Stomach (tissue), 9 donors: ENCODE results near the gene NDUFA3. TPM values are rescaled to one million over a fixed set of nuclear protein-coding genes. Genes with fewer than 3 reads are reported as not detected.

ENCODE experiments used
- DNase-seq, 2 donors: peaks; one replicate each; pipeline versions ENCODE4 v3.0.0 to v3.0.0-alpha.2; 2013 to 2019
- H3K27ac ChIP-seq, 5 donors: fragments of 200-600 bp in 4 of 5; sonication (generic) in 4 of 5; one replicate each; pipeline ENCODE4 v1.5.1; 2013 to 2019; ENCODE audit warnings: mild to moderate bottlenecking in 1 of 5, moderate library complexity in 1 of 5
- H3K27me3 ChIP-seq, 3 donors: fragments of 200-600 bp; sonication (generic); one replicate each; pipeline ENCODE4 v1.5.1; 2017 to 2019; ENCODE audit warnings: mixed run types in 1 of 3
- H3K36me3 ChIP-seq, 4 donors: fragments of 200-600 bp; sonication (generic); 1 replicate in 3 of 4; 2 replicates in 1 of 4; pipeline ENCODE4 v1.5.1; 2016 to 2019
- H3K4me1 ChIP-seq, 4 donors: fragments of 200-600 bp; sonication (generic); one replicate each; pipeline ENCODE4 v1.5.1; 2016 to 2019
- H3K4me3 ChIP-seq, 4 donors: fragments of 200-600 bp; sonication (generic) in 3 of 4; one replicate each; pipeline ENCODE4 v1.5.1; 2016 to 2019; ENCODE audit warnings: mild to moderate bottlenecking in 1 of 4
- H3K9me3 ChIP-seq, 4 donors: fragments of 200-600 bp; sonication (generic); one replicate each; pipeline ENCODE4 v1.5.1; 2016 to 2019
- CTCF ChIP-seq, 7 experiments: fragments of 450-650 bp in 4 of 7; fragments of 200-600 bp in 3 of 7; sonication (generic) in 3 of 7; IDR thresholded peaks; one replicate each; pipeline ENCODE4 v1.5.1; 2016 to 2019; ENCODE audit warnings: antibody characterized with exemption in 7 of 7, control low read depth in 2 of 7, mild to moderate bottlenecking in 1 of 7
- EP300 ChIP-seq: sonication (generic); formaldehyde crosslinking; IDR thresholded peaks from one replicate; pipeline ENCODE4 v1.6.1; 2017; ENCODE audit warnings: antibody characterized with exemption
- POLR2A ChIP-seq, 4 donors: fragments of 450-650 bp; IDR thresholded peaks; one replicate each; pipeline ENCODE4 v1.6.1; 2016; ENCODE audit warnings: antibody characterized with exemption in 4 of 4, control low read depth in 2 of 4, mild to moderate bottlenecking in 1 of 4, moderate library complexity in 1 of 4
- POLR2AphosphoS5 ChIP-seq, 3 donors: sonication (generic); formaldehyde crosslinking; IDR thresholded peaks; one replicate each; pipeline ENCODE4 v1.6.1; 2016; ENCODE audit warnings: antibody characterized with exemption in 3 of 3
- WGBS, 5 donors: extraction: QIAGEN DNeasy Blood & Tissue Kit in 3 of 5; methylation state at CpG; one replicate each; pipeline versions ENCODE4 v1.1.5 to v1.1.7; 2013 to 2018; 5-methylcytosine and 5-hydroxymethylcytosine counted together
- intact Hi-C: fragments of 100-400 bp; cut with DNase I; formaldehyde crosslinking; loops from one replicate; pipeline ENCODE4 v1.15.1; 2023; ENCODE audit warnings: low total_unique reads
- polyA plus RNA-seq, 3 donors: library from polyadenylated mRNA; stranded (reverse); fragments of 200-250 nt; gene quantifications; one replicate each; pipeline ENCODE4 v1.2.3, GENCODE V29; 2013
- total RNA-seq, 5 donors: library from RNA; depleted of rRNA; stranded (reverse); fragments of >200 nt; gene quantifications; one replicate each; pipeline versions ENCODE4 v1.1.0 to v1.2.3, GENCODE V29; 2014 to 2016
- donor health status: healthy with polysubstance abuse.
- donor health status: Bipolar disorder and iron deficiency.
- donor health status: healthy.

NDUFA3 gene
- total and polyA plus RNA-seq, 8 donors, result 7.0 to 401 (median 253) TPM; not detected in 1

GRCh38 chr19:54133312-54133956 lies 30.8 kb downstream of the NDUFA3 start:
- Histone ChIP-seq H3K4me1 (peaks cover 1 to 18% (median 16%) of the 10 kb centered on the region in 4 donors), H3K36me3 (peaks cover 29 to 49% (median 43%) of the 10 kb centered on the region in 4 donors), H3K9me3 (no peaks in the 10 kb centered on the region), H3K27ac (no peak overlapping the region), H3K4me3 (no peak overlapping the region), H3K27me3 (no peaks in the 10 kb centered on the region)
- TF ChIP-seq CTCF (IDR thresholded peaks at IDR 0.05), result no peak
- no peak for TF ChIP-seq POLR2AphosphoS5 (IDR thresholded peaks at IDR 0.05)
- TF ChIP-seq POLR2A (IDR thresholded peaks at IDR 0.05), result no peak
- TF ChIP-seq EP300, result no peak
- DNase-seq, result peak in 1 of 2 donors; percentile 85
- 74 to 84% (median 81%) methylated on average over 8 to 10 of the region's 10 CpGs for WGBS, 5 donors
- intact Hi-C loops, result no loop called here

GRCh38 chr19:54133957-54134590 lies 31.4 kb downstream of the NDUFA3 start:
- no peak for DNase-seq
- 51 to 67% (median 58%) methylated on average over 2 of the region's 2 CpGs for WGBS, 5 donors
- Histone ChIP-seq H3K4me3 (no peak overlapping the region), H3K36me3 (peaks cover 22 to 43% (median 36%) of the 10 kb centered on the region in 4 donors), H3K9me3 (no peaks in the 10 kb centered on the region), H3K27ac (no peak overlapping the region), H3K27me3 (no peaks in the 10 kb centered on the region), H3K4me1 (peaks cover 7 to 25% (median 22%) of the 10 kb centered on the region in 4 donors)
- intact Hi-C loops, result no loop called here
- TF ChIP-seq CTCF (IDR thresholded peaks at IDR 0.05) (no peak), POLR2A (IDR thresholded peaks at IDR 0.05) (no peak), EP300 (no peak), POLR2AphosphoS5 (IDR thresholded peaks at IDR 0.05) (no peak)

GRCh38 chr19:54136086-54136863 lies 33.6 kb downstream of the NDUFA3 start:
- Histone ChIP-seq H3K27ac (peak overlapping the region; percentile 22 to 78 (median 69)), H3K36me3 (peaks cover 6 to 39% (median 29%) of the 10 kb centered on the region in 4 donors), H3K4me3 (peak overlapping the region; percentile 46 to 67 (median 54)), H3K9me3 (no peaks in the 10 kb centered on the region), H3K27me3 (no peaks in the 10 kb centered on the region), H3K4me1 (peaks cover 17 to 46% (median 44%) of the 10 kb centered on the region in 4 donors)
- DNase-seq, result peak in 1 of 2 donors; percentile 27
- intact Hi-C loops, result no loop called here
- 3 to 8% (median 4%) methylated on average over 30 of the region's 30 CpGs for WGBS, 5 donors
- TF ChIP-seq EP300 (no peak), POLR2AphosphoS5 (IDR thresholded peaks at IDR 0.05) (no peak), POLR2A (IDR thresholded peaks at IDR 0.05) (no peak), CTCF (IDR thresholded peaks at IDR 0.05) (no peak)
